Muscle of back (tissue), 11 donors: ENCODE measurements around the gene PTGFRN. TPM values are rescaled to one million over a fixed set of nuclear protein-coding genes. Genes with fewer than 3 reads are reported as not detected.

Experiments
- DNase-seq, 3 donors: peaks; one replicate each; pipeline versions ENCODE4 v3.0.0 to v3.0.0-alpha.2; 2013
- polyA plus RNA-seq, 10 donors: library from polyadenylated mRNA; unstranded; fragments of 120-200 nt; gene quantifications; one replicate each; pipeline ENCODE4 v1.2.1, GENCODE V29; 2013; ENCODE audit not compliant: insufficient read length in 10 of 10

PTGFRN gene
- polyA plus RNA-seq, 10 donors: 84.6 to 151 (median 128) TPM

DNA sequence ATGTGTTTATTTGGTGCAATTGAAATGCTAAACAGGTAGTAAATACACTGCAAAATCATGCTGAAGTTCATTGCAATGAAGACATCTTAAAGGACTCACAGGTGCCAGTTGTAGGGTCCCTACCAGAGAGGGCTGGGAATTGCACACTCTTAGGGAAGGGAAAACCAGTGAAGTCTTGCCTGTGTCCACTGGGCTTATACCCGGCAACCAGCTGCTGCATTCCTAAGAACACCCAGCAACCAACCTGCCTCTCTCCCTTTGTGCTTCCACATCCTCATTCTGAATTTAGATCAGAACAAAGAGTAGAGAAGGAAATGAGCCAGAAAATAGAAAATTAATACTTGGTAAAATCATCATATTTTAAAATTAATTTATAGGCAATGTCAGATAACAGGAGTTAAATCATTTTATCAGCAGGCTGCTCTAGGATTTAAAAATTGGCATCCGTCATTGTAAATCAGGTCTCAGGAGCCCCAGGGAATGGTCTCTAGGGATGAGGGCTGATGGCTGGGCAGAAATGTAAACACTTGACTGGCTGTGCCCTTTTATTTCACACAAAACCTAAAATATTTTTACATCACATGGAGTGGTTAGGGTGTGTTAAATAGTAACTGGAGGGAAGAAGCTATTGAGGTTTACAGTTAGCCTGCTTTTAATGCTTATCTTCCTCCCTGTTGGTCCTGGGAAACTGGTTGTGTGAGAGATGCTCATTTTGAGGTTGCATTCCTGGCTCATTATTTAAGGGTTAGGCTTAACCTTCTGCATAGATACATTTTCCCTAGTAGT is 31.3 kb downstream of the PTGFRN start:
- DNase-seq: no peak

DNA sequence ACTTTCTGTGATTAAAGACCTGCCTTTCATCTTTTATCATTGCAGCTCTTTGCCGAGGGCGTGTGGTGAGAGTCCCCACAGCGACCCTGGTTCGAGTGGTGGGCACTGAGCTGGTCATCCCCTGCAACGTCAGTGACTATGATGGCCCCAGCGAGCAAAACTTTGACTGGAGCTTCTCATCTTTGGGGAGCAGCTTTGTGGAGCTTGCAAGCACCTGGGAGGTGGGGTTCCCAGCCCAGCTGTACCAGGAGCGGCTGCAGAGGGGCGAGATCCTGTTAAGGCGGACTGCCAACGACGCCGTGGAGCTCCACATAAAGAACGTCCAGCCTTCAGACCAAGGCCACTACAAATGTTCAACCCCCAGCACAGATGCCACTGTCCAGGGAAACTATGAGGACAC is 32.0 kb downstream of the PTGFRN start:
- DNase-seq: no peak

DNA sequence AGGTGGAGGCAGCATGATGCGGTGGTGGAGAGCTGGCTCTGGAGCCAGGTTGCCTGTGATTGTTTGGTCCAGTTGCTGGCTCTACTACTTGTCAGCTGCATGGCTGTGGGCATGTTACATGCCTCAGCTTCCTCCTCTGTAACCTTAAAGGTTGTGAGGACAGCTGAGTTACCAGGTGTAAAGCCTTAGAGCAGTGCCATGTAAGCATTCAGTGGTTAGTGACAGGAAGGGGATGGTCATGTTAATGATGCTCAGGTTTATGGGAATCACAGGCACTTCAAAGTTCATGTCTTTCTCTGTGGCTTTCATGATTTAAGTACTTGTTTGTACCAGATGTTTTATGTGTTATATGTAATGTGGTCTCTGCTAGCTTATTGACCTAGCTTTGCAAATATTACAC is 32.6 kb downstream of the PTGFRN start:
- no peak for DNase-seq

DNA sequence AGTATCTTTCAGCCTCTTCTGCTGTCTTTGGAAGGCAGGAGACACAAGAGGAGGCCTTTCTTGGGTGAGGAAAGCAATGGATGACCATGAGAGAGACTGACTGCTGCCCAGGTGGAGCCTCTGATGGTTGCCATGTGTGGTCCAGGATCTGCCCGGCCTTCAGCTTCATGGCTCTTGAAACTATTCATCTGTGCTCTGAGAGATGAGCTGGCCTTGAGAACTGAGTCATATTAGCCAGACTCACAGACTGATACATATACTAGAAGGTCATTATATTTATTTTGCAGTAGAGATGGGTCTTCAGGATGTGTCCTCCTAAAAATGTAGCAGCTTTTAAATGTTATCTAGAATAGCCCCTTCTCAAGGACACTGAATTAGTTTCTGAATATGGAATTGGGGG is 33.7 kb downstream of the PTGFRN start:
- no peak for DNase-seq

DNA sequence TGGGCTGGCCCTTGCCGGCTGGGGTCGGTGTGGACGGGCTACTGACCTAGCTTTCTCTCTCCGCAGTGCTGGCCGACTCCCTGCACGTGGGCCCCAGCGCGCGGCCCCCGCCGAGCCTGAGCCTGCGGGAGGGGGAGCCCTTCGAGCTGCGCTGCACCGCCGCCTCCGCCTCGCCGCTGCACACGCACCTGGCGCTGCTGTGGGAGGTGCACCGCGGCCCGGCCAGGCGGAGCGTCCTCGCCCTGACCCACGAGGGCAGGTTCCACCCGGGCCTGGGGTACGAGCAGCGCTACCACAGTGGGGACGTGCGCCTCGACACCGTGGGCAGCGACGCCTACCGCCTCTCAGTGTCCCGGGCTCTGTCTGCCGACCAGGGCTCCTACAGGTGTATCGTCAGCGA is 34.9 kb downstream of the PTGFRN start:
- DNase-seq: no peak

DNA sequence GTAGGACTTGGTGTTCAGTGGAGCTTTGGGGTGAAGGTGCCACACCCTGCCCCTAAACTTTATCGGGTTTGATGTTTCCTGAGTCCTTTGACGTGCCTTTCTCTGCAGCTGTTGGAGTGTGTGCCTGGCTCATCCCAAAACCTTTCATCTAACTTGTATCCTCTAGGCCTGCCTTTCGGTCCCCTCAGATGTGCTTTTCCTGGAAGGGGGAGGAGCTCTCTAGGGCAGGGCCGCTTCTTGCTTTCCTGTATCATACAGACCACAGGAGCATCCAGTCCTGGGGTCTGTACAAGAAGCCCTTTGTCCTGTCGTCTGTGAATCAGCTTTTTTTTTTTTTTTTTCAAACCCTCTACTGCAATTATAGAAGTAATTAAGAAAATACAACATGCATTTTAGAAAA is 35.7 kb downstream of the PTGFRN start:
- DNase-seq: no peak

DNA sequence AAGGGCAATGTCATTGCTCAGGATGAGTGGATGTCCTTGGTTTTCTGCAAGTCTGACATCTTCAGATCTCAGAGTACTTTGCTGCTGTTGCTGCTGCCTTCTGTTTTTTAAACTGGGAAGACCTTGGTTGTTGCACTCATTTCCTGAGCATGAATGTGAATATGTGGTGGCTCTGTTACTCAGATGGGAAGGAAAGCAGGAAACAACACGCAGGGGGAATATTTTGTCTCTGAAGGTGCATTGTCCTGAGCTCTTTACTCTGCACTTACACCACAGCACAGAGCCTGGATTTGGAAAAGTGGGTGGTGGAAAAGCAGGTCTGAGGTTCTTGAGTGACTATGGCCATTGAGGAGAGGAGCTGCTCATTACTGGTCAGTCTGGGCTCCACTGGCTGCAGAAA is 36.3 kb downstream of the PTGFRN start:
- no peak for DNase-seq

DNA sequence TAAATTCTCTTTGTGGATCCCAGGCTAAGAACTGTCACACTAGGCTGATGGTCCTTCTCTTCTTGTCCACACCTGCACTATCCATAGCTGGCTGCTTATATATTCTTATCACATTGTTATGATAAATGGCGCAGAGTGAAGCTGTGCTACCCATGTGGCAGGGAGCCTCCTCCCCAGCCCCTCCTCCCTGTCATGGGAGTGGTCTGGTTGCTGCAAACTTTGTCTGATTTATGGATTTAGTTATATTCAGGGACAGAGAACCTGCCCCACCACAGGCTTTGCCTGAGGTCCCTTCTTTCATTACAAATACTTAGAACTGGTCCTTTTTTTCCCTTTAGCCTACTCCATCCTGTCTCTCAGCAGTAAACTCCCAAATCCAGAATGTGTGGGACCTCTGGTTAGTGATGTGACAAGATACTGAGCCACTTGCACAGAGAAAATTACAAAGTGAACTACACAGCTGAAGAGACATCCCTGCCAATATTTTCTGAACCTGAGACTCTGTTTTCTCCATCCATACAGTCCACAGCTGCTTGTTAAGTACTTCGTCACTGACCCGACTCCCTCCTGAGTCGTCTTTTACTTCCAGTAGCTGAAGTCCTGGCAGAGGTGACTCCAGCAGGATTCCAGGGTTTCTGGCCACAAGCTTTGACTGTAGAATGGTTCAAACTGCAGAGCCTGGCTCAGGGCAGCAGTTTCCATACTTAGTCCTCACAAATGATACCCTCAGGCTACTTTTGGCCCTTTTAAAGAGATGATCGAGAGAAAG is 37.6 kb downstream of the PTGFRN start:
- DNase-seq: peak; percentile 50 to 88 (median 77)

DNA sequence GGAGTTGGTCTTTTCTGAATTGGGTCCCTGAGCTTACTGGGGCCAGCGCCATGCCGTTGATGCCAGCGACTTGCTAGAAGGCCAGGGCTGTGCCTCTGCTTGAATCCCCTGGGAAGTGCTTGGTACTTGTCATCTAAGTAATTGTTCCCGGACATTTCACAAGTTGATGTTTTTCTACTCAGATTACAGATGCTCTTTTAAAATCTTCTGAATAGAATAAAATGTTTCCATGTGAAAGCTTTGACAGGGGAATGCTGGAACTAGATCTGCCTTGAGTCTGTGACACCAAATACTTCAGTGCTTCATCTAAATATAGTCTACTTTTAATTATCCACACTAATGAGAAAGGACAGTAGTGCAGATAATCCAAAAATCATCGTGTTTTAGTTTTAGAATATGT is 38.3 kb downstream of the PTGFRN start:
- peak in 1 of 3 donors; percentile 61 for DNase-seq

DNA sequence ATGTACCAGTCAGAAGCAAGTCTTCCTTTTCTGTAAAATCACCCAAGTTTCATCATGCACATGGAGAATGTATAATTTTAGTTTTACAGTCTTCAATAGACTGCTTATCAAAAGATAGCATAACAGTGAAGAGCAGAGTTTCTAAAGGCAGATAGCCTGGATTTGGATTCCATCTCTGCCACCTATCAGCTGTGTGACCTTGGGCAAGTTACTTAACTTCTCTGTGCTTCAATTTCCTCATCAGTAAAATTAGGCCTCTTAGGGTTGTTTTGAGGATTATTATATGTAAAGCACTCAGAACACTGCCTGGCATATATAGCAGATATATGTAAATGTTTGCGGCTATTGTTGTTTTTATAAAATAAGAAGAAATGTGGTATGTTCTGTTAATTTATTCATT is 38.9 kb downstream of the PTGFRN start:
- DNase-seq: no peak

DNA sequence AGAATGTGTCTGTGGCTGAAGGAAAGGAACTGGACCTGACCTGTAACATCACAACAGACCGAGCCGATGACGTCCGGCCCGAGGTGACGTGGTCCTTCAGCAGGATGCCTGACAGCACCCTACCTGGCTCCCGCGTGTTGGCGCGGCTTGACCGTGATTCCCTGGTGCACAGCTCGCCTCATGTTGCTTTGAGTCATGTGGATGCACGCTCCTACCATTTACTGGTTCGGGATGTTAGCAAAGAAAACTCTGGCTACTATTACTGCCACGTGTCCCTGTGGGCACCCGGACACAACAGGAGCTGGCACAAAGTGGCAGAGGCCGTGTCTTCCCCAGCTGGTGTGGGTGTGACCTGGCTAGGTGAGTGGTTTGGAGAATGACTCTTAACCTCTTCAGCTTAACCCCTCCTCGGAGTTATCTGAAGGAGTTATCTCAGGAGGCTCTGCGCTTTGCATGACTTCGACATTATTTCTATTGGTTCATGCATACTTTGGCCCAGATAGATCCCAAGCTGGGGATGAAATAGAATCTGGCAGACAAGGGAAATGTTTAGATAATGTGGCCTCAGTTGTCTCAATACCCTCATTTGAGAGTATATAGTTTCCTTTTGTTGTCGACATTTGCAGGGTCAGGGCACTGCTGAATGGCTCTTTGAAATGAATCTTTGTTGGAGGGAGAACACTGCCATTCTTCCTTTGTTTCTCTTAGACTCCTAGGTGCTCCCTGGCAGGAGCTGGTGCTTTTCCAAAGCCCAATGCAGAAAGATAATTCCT is 39.7 kb downstream of the PTGFRN start:
- peak in 1 of 3 donors; percentile 11 for DNase-seq

DNA sequence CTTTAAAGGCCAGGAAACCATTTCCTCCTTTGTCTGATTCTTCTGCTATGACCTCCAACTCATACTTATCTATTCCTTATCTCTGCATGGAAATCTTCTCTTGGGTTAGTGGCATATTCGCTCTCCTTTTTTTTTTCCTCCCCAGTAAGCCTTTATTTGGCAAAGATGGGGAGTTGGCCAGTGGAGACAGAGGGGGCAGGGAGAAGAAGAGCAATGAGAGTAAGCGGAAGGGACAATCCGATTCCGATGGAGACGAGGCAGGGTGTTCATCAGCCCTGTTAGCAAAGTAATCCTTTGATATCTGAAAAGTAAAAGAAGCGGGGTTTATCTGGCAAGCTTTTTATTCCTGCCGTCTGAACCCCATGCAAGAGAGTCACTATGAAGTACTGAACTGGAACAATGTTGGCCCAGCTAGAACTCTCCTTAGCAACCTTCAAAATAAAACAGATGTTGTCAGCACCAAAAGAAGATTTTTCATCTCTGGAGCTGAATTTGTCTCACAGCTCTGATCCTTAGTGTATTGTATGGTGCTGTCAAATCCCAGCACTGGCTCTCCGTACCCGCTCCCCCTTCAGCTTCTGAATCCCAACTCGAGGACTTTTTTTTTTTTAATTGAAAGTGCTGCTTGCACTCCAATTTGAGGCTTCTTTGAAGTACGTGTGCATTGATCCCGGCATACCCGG is 40.9 kb downstream of the PTGFRN start:
- DNase-seq: peak; percentile 53 to 88 (median 74)

DNA sequence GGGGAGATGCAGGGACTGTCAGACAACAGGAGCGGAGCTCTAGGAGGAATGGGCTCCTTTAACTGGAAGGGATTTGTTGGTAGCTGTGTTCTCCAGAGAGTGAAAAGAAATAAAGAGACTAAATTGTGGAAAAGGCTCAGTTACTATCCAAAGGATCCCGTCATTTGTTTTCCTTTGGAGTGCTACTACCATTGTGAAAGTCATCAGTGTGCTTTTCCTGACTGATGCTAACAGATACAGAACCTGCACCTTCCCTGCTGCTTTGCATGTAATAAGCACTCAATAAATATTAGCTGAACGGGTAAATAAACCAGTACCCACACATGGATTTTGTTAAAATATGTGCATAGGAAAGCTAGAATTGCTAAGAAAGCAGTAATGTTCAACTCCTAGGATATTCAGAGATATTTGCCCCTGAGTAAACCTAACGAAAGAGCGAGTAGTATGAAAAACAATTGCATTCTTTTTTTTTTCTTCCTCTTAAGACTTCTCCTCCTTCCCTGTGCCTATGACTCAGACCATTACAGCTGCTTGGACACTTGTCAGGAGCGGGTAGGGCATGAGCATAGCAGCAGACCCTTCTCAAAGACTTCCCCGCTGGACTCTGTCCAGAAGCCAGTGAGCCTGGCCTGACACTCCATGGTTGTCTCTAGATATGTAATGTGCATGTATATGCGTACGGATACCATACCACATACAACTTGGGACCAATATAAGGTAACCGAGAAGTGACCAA is 41.7 kb downstream of the PTGFRN start:
- DNase-seq: peak; percentile 73 to 83 (median 78)

DNA sequence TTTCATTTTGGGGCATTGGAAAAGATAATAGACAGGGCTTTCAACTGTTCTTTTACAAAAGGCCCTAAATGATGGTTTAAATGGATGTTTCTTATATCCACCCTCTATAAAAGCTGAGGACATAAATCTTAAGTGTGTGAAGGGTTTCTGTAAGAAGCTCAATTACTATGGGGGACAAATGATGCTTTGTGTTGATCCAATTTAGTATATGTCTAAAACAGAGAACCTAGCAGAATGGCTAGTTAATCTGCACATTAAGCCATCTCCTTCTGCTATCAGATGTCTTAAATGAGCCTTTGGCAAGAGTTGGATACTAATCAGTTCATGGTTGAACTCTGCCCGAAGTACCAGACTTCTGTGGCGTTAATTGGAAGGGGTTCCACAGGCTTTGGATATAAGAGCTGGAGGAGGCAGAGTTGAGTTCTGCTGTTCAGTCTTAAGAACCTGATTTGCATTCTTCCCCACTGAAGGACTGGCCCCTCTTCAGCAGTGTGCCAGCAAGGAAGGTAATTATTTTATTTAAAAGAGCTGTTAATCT is 43.1 kb downstream of the PTGFRN start:
- DNase-seq: no peak

DNA sequence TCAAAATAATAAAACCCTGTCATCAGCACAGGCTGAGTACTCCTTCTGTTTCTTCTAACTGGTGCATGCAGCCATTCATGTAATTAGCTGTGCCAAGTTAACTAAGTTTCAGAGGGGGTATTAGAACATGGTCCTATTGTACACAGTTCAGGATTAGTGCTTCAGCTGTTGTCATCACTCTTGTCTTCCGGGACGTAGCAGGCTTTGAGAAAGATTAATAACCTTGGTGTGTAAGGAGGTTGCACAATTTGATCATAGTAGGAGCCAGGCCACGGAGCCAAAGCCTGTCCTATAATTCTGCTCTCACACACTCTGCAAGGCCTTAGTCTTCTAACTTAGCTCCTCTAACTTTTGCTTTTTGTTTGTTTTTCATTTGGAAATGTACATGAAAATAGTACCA is 44.7 kb downstream of the PTGFRN start:
- DNase-seq: peak; percentile 69 to 78 (median 72)

DNA sequence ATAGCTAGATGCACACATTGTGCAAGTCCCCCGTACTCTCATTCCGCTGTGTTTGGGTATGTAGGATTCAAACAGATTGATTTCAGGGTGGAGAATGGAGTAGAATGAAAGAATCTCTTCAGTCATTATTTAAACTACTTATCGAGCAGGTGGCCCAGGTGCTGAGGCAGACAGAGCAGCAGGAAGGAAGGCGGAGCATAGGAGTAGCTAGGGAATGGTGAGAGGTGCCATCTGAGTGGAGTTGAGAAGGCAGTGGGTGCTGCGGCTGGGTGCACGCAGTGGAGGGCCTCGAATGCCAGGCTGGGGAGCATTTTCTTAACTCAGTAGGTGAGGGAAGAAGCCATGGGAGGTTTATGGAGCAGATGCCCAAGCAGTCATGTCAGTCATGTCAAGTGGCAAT is 46.7 kb downstream of the PTGFRN start:
- DNase-seq: no peak

DNA sequence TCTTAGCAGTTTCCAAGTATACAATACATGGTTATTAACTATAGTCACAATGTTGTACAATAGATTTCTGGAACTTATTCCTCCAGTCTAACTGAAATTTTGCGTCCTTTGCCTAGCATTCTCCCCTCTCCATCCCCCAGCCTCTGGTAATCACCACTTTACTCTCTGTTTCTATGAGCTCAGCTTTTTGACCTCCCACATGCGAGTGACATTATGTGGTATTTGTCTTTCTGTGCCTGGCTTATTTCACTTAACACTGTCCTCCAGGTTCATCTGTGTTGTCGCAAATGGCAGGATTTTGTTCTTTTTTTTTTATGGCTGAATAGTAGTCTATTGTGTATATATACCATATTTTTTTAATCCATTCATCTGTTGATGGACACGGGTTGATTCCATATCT is 47.9 kb downstream of the PTGFRN start:
- no peak for DNase-seq

DNA sequence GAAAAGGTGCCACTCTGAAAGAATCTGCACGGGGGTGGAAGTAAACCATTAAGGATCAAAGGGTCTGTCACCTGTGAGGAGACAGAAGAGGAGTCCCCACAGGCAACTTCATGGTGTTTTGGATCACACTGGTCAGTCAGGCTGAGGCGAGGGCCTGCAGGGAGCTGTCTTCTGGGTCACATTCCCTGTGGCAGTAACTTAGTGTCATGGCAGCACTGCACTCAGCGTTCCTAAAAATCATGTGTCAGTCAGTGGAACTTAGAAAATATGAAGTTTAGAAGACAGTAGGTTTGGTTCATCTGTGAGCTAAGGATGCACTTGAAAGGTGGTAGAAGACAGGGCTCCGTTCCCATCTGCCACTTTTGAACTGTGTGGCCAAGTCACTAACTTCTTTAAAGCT is 48.4 kb downstream of the PTGFRN start:
- no peak for DNase-seq

DNA sequence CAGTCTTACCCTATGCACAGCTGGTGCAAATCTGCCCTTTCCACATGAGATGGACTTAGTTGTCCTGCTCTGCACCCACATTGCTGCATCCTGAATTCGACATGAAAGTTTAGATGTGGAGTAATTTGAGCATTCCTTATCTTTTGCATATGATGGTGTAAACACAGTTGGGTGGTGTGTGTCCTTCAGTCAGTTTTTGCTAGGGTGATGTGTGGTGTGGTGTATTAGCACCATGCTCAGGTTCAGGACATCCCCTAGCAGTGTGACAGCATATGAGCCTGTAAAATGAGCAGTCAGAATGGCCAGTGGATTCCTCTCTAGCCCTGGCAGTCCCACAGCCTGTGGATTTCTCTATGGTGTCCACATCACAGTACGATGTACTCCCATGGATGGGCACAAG is 49.3 kb downstream of the PTGFRN start:
- no peak for DNase-seq

DNA sequence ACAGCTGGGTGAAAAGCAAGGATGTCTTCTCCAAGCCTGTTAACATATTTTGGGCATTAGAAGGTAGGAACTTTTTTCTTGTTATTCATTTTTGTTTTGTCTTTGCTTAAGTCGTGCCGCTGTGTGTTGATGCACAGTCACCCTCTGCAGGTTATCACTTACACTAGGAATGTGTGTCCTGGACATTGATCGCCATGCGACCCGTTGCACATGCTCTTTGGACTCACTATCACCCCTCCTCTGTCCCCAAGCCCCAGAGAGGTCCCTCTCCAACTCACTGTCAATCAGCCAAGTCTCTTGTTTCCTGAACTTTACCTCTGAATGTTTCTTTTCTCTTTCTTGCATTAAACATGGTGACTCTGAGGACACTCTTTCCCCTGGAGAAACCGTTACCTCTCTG is 51.9 kb downstream of the PTGFRN start:
- DNase-seq: no peak
